Measurements from ENCODE around the gene TMEM47.

The TMEM47 gene

DNA sequence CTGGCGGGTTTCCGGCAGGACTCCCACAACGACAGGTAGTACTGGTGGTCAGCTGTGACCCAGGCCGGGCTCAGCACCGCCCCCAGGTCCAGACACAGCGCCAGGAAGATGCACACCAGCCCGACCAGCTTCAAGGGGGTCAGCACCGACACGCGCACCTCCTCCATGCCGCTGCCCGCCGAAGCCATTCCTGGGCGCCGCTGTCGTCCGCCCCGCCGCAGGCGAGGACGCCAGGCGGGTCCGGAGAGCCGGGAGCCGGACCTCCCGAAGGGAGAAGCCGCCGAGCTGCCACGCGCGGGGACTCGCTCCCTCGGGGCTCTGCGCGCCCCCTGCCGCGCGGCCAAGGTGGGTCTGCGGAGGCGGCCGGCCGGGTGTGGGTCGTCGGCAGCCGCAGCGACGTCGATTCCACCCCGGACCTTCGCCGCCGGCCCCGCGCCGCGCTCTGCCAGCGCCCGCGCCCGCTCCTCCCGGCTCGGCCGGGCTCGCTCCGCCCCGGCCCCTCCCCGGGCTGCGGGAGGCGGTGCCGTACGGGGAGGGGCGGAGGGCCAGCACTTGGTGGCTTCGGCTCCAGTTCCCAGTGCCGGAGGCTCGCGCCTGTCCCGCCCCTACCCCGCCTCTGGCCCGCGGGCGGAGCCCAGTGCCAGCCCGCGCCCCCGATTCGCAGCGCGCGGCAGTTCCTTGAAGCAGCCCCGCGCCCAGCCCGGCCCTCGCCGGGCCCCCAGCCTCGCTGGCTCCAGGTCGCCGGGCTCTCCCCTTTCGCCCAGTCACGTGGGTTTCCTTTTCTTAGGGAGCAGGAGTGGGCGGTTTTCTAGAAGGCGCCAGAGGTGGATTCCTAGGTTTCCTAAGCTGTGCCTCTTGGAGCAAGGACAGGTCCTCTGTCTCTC, at the start of gene TMEM47:
TMEM47 (minus strand) TSS at position 444 of the 884 bp plus-strand sequence; CDS start at position 188, 256 bp downstream.
- peaks cover 3 to 17% (median 8%) of the 10 kb centered on the region in 5 donors for H3K4me1 ChIP-seq (ENCODE audit: control insufficient read depth in 5 of 5, insufficient read depth in 5 of 5, low read length in 5 of 5)
- no peaks in the 10 kb centered on the region for H3K36me3 ChIP-seq (ENCODE audit: control insufficient read depth in 5 of 5, insufficient read depth in 5 of 5, low read length in 5 of 5)
- peak within 1 kb of the TSS; percentile 86 for H3K27ac ChIP-seq (ENCODE audit: low read depth, low read length)
- H3K9ac ChIP-seq (ENCODE audit: low read length in 5 of 5): peak within 1 kb of the TSS; percentile 62 to 75 (median 73)
- peak within 1 kb of the TSS; percentile 68 to 80 (median 72) for H3K4me3 ChIP-seq (ENCODE audit: low read depth in 1 of 5, low read length in 5 of 5)
- H3K27me3 ChIP-seq (ENCODE audit: control insufficient read depth in 5 of 5, insufficient read depth in 4 of 5, low read length in 5 of 5): peaks cover 0 to 10% (median 0%) of the 10 kb centered on the region in 5 donors
- no peaks in the 10 kb centered on the region for H3K9me3 ChIP-seq (ENCODE audit: control insufficient read depth in 5 of 5, low read length in 5 of 5)

GRCh38 chrX:34687095-34687494, 30.0 kb upstream of the TMEM47 start:
- Histone ChIP-seq H3K27me3 (ENCODE audit: control insufficient read depth in 5 of 5, insufficient read depth in 4 of 5, low read length in 5 of 5) (peaks cover 0 to 3% (median 0%) of the 10 kb centered on the region in 5 donors), H3K4me3 (ENCODE audit: low read depth in 1 of 5, low read length in 5 of 5) (no peak overlapping the region), H3K27ac (ENCODE audit: low read depth, low read length) (no peak overlapping the region), H3K9ac (ENCODE audit: low read length in 5 of 5) (no peak overlapping the region), H3K4me1 (ENCODE audit: control insufficient read depth in 5 of 5, insufficient read depth in 5 of 5, low read length in 5 of 5) (no peaks in the 10 kb centered on the region), H3K9me3 (ENCODE audit: control insufficient read depth in 5 of 5, low read length in 5 of 5) (peaks cover 0 to 14% (median 9%) of the 10 kb centered on the region in 5 donors), H3K36me3 (ENCODE audit: control insufficient read depth in 5 of 5, insufficient read depth in 5 of 5, low read length in 5 of 5) (no peaks in the 10 kb centered on the region)

- Histone ChIP-seq H3K4me3 (ENCODE audit: low read depth in 1 of 5, low read length in 5 of 5) (no peak overlapping the region), H3K9ac (ENCODE audit: low read length in 5 of 5) (no peak overlapping the region), H3K27ac (ENCODE audit: low read depth, low read length) (no peak overlapping the region), H3K9me3 (ENCODE audit: control insufficient read depth in 5 of 5, low read length in 5 of 5) (no peaks in the 10 kb centered on the region), H3K4me1 (ENCODE audit: control insufficient read depth in 5 of 5, insufficient read depth in 5 of 5, low read length in 5 of 5) (peaks cover 0 to 10% (median 5%) of the 10 kb centered on the region in 5 donors), H3K36me3 (ENCODE audit: control insufficient read depth in 5 of 5, insufficient read depth in 5 of 5, low read length in 5 of 5) (no peaks in the 10 kb centered on the region), H3K27me3 (ENCODE audit: control insufficient read depth in 5 of 5, insufficient read depth in 4 of 5, low read length in 5 of 5) (peaks cover 0 to 10% (median 0%) of the 10 kb centered on the region in 5 donors)
Observed at GRCh38 chrX:34659575-34659974, 2.5 kb upstream of the TMEM47 start.

DNA sequence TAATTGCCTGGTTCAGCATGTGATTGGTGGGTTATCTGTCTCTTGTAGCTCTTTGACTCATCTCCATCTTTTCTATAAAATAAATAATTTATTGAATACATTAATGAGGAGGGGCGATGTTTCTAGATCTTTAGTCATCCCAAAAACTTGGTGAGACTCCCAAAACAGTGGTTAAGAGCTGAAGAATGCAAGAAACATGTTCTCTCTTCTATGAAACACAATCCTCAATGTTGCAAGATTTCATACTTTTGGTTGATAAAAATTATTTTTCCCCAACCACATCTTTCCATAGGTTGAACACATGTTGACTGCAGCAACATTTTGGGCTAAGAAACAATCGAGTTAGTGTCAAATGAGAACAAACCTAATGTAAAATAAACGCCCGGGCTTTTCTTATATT, 1.2 kb upstream of the TMEM47 start:
- no peak overlapping the region for H3K27ac ChIP-seq (ENCODE audit: low read depth, low read length)
- peaks cover 0 to 10% (median 5%) of the 10 kb centered on the region in 5 donors for H3K4me1 ChIP-seq (ENCODE audit: control insufficient read depth in 5 of 5, insufficient read depth in 5 of 5, low read length in 5 of 5)
- no peak overlapping the region for H3K9ac ChIP-seq (ENCODE audit: low read length in 5 of 5)
- H3K4me3 ChIP-seq (ENCODE audit: low read depth in 1 of 5, low read length in 5 of 5): no peak overlapping the region
- no peaks in the 10 kb centered on the region for H3K9me3 ChIP-seq (ENCODE audit: control insufficient read depth in 5 of 5, low read length in 5 of 5)
- H3K36me3 ChIP-seq (ENCODE audit: control insufficient read depth in 5 of 5, insufficient read depth in 5 of 5, low read length in 5 of 5): no peaks in the 10 kb centered on the region
- peaks cover 0 to 10% (median 0%) of the 10 kb centered on the region in 5 donors for H3K27me3 ChIP-seq (ENCODE audit: control insufficient read depth in 5 of 5, insufficient read depth in 4 of 5, low read length in 5 of 5)

GRCh38 chrX:34657726-34658070, 613 bp upstream of the TMEM47 start:
- Histone ChIP-seq H3K4me1 (ENCODE audit: control insufficient read depth in 5 of 5, insufficient read depth in 5 of 5, low read length in 5 of 5) (peaks cover 2 to 11% (median 5%) of the 10 kb centered on the region in 5 donors), H3K27ac (ENCODE audit: low read depth, low read length) (peak overlapping the region; percentile 57), H3K9me3 (ENCODE audit: control insufficient read depth in 5 of 5, low read length in 5 of 5) (no peaks in the 10 kb centered on the region), H3K4me3 (ENCODE audit: low read depth in 1 of 5, low read length in 5 of 5) (peak overlapping the region; percentile 30 to 72 (median 54)), H3K27me3 (ENCODE audit: control insufficient read depth in 5 of 5, insufficient read depth in 4 of 5, low read length in 5 of 5) (peaks cover 0 to 10% (median 0%) of the 10 kb centered on the region in 5 donors), H3K9ac (ENCODE audit: low read length in 5 of 5) (peak overlapping the region in 2 of 5 donors; percentile 38 to 51), H3K36me3 (ENCODE audit: control insufficient read depth in 5 of 5, insufficient read depth in 5 of 5, low read length in 5 of 5) (no peaks in the 10 kb centered on the region)

GRCh38 chrX:34656467-34656841, 631 bp downstream of the TMEM47 start:
- Histone ChIP-seq H3K9me3 (ENCODE audit: control insufficient read depth in 5 of 5, low read length in 5 of 5) (no peaks in the 10 kb centered on the region), H3K4me3 (ENCODE audit: low read depth in 1 of 5, low read length in 5 of 5) (peak overlapping the region; percentile 68 to 80 (median 72)), H3K36me3 (ENCODE audit: control insufficient read depth in 5 of 5, insufficient read depth in 5 of 5, low read length in 5 of 5) (no peaks in the 10 kb centered on the region), H3K27me3 (ENCODE audit: control insufficient read depth in 5 of 5, insufficient read depth in 4 of 5, low read length in 5 of 5) (peaks cover 0 to 10% (median 0%) of the 10 kb centered on the region in 5 donors), H3K9ac (ENCODE audit: low read length in 5 of 5) (peak overlapping the region; percentile 62 to 75 (median 73)), H3K4me1 (ENCODE audit: control insufficient read depth in 5 of 5, insufficient read depth in 5 of 5, low read length in 5 of 5) (peaks cover 3 to 17% (median 8%) of the 10 kb centered on the region in 5 donors), H3K27ac (ENCODE audit: low read depth, low read length) (peak overlapping the region; percentile 86)

DNA sequence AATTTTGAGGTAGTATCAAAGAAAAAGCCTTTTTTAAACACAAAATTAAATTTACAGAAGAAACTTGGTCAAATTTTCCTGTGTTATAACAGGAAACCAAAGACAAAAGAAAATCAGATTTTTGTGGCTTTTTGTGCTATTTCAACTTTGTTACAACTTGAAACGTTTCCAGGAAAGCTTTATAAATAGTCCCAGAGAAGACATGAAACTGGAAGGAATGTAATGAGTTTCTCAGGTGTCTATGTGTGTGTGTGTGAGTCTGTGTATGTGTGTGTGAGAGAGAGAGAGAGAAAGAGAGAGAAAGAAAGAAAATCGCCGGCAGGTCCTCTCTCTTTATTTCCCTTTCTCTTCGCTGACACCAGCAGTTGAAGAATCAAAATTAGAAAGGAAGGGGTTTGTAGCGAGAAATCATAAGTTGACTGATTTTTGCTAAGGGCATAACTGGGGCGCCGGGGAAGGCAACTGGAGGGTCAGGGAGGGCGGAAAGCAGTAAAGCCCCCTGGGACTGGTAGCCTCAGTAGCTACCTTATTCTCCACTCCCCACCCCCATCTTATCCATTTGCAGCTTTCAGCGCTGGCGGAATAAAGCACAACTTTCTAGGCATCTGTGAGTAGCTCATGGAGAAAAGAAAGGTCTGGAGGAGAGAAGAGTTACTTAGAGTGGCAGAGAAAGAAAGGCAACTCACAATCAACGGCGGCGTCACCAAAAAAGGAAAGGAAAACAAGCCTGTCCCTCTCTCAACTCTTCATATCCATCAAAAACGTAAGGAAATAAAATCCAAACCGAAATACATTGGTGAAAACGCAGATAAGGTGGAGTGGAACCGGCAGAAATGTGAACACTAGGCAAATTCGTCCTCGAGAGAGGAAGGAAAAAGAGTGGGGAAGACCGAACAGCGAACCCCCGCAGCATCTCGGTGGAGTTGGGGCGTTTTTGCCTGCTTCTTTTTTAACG, 1.3 kb downstream of the TMEM47 start:
- H3K9ac ChIP-seq (ENCODE audit: low read length in 5 of 5): peak overlapping the region; percentile 62 to 75 (median 73)
- H3K9me3 ChIP-seq (ENCODE audit: control insufficient read depth in 5 of 5, low read length in 5 of 5): no peaks in the 10 kb centered on the region
- H3K36me3 ChIP-seq (ENCODE audit: control insufficient read depth in 5 of 5, insufficient read depth in 5 of 5, low read length in 5 of 5): no peaks in the 10 kb centered on the region
- peak overlapping the region; percentile 68 to 80 (median 72) for H3K4me3 ChIP-seq (ENCODE audit: low read depth in 1 of 5, low read length in 5 of 5)
- H3K27me3 ChIP-seq (ENCODE audit: control insufficient read depth in 5 of 5, insufficient read depth in 4 of 5, low read length in 5 of 5): peaks cover 0 to 13% (median 0%) of the 10 kb centered on the region in 5 donors
- H3K27ac ChIP-seq (ENCODE audit: low read depth, low read length): peak overlapping the region; percentile 86
- H3K4me1 ChIP-seq (ENCODE audit: control insufficient read depth in 5 of 5, insufficient read depth in 5 of 5, low read length in 5 of 5): peaks cover 3 to 18% (median 8%) of the 10 kb centered on the region in 5 donors

- no peaks in the 10 kb centered on the region for H3K9me3 ChIP-seq (ENCODE audit: control insufficient read depth in 5 of 5, low read length in 5 of 5)
- H3K27me3 ChIP-seq (ENCODE audit: control insufficient read depth in 5 of 5, insufficient read depth in 4 of 5, low read length in 5 of 5): peaks cover 0 to 11% (median 0%) of the 10 kb centered on the region in 5 donors
- peaks cover 3 to 22% (median 8%) of the 10 kb centered on the region in 5 donors for H3K4me1 ChIP-seq (ENCODE audit: control insufficient read depth in 5 of 5, insufficient read depth in 5 of 5, low read length in 5 of 5)
- H3K4me3 ChIP-seq (ENCODE audit: low read depth in 1 of 5, low read length in 5 of 5): peak overlapping the region; percentile 57 to 80 (median 70)
- H3K36me3 ChIP-seq (ENCODE audit: control insufficient read depth in 5 of 5, insufficient read depth in 5 of 5, low read length in 5 of 5): no peaks in the 10 kb centered on the region
- H3K9ac ChIP-seq (ENCODE audit: low read length in 5 of 5): peak overlapping the region in 4 of 5 donors; percentile 62 to 75 (median 74)
- peak overlapping the region; percentile 86 for H3K27ac ChIP-seq (ENCODE audit: low read depth, low read length)
Observed at GRCh38 chrX:34654696-34655490, 2.2 kb downstream of the TMEM47 start.

- H3K4me1 ChIP-seq (ENCODE audit: control insufficient read depth in 5 of 5, insufficient read depth in 5 of 5, low read length in 5 of 5): peaks cover 3 to 22% (median 8%) of the 10 kb centered on the region in 5 donors
- peaks cover 0 to 11% (median 0%) of the 10 kb centered on the region in 5 donors for H3K27me3 ChIP-seq (ENCODE audit: control insufficient read depth in 5 of 5, insufficient read depth in 4 of 5, low read length in 5 of 5)
- H3K36me3 ChIP-seq (ENCODE audit: control insufficient read depth in 5 of 5, insufficient read depth in 5 of 5, low read length in 5 of 5): no peaks in the 10 kb centered on the region
- peak overlapping the region; percentile 86 for H3K27ac ChIP-seq (ENCODE audit: low read depth, low read length)
- peak overlapping the region; percentile 25 to 80 (median 68) for H3K4me3 ChIP-seq (ENCODE audit: low read depth in 1 of 5, low read length in 5 of 5)
- H3K9me3 ChIP-seq (ENCODE audit: control insufficient read depth in 5 of 5, low read length in 5 of 5): peaks cover 0 to 5% (median 0%) of the 10 kb centered on the region in 5 donors
- peak overlapping the region in 2 of 5 donors; percentile 59 to 75 for H3K9ac ChIP-seq (ENCODE audit: low read length in 5 of 5)
Observed at GRCh38 chrX:34653811-34654210, 3.3 kb downstream of the TMEM47 start.

Measured in subcutaneous abdominal adipose tissue (tissue), 5 donors.